Measurements from ENCODE around the gene MICU2. TPM values are rescaled to one million over a fixed set of nuclear protein-coding genes. Genes with fewer than 3 reads are reported as not detected.

Gene MICU2
- total RNA-seq, 1 experiment from 2014 or later, result 24.2 TPM

DNA sequence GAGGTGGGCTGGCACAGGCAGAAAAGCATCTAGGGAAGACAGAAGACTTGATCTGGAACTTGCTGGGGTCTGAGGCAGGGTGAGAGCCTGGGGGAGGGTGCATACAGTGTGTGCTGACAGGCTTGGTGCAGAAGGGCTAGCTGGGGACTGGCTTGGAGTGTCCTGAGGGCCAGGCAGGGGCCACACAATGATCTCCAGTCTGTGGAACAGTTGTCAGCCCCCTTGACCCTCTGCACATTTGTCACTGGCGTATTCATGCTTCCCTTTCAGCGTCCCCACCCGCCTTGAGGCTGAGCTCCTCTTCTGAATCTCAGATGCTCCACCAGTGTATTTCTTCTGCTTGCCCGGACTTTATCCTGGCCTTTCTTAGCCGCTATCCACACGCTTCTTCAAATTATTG lies 2.8 kb upstream of the MICU2 start:
- BruUV-seq (replicated peaks), result no TSS peak
- Histone ChIP-seq H3K4me3 (ENCODE audit: low read depth in 2 of 2, low read length in 2 of 2) (no peak overlapping the region), H3K9me3 (ENCODE audit: control insufficient read depth, insufficient read depth, low read depth, low read length) (no peaks in the 10 kb centered on the region), H3K27me3 (ENCODE audit: control insufficient read depth, insufficient read depth, low read length) (no peaks in the 10 kb centered on the region), H3K4me1 (ENCODE audit: control insufficient read depth, insufficient read depth, low read length) (no peaks in the 10 kb centered on the region), H3K27ac (ENCODE audit: low read length) (no peak overlapping the region), H3K36me3 (ENCODE audit: control insufficient read depth, insufficient read depth, low read length) (no peaks in the 10 kb centered on the region)
- no peak for ATAC-seq
- DNase-seq (ENCODE audit: low read depth, low spot score), result no peak
- intact Hi-C loops (cut with micrococcal nuclease; ENCODE audit: unreplicated experiment) (no loop called here), in situ Hi-C loops (cut with HindIII; ENCODE audit: low pct_unique_long_range_greater_than_20kb, low sequenced_read_pairs) (no loop called here)
- ChIA-PET CTCF (no interaction called here), POLR2A (no interaction called here)
- TF ChIP-seq POLR2AphosphoS5 (IDR thresholded peaks at IDR 0.05; ENCODE audit: low read depth, low read length), result no peak
- TF ChIP-seq, protein P1, sequence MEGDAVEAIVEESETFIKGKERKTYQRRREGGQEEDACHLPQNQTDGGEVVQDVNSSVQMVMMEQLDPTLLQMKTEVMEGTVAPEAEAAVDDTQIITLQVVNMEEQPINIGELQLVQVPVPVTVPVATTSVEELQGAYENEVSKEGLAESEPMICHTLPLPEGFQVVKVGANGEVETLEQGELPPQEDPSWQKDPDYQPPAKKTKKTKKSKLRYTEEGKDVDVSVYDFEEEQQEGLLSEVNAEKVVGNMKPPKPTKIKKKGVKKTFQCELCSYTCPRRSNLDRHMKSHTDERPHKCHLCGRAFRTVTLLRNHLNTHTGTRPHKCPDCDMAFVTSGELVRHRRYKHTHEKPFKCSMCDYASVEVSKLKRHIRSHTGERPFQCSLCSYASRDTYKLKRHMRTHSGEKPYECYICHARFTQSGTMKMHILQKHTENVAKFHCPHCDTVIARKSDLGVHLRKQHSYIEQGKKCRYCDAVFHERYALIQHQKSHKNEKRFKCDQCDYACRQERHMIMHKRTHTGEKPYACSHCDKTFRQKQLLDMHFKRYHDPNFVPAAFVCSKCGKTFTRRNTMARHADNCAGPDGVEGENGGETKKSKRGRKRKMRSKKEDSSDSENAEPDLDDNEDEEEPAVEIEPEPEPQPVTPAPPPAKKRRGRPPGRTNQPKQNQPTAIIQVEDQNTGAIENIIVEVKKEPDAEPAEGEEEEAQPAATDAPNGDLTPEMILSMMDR (IDR thresholded peaks at IDR 0.05), result no peak
- no peak for TF ChIP-seq SIN3A (IDR thresholded peaks at IDR 0.05; ENCODE audit: borderline replicate concordance, insufficient read depth, low read depth, low read length)
- no peak for TF ChIP-seq REST (IDR thresholded peaks at IDR 0.05; ENCODE audit: insufficient read depth in 1 of 2, low read depth in 2 of 2, low read length in 1 of 2)
- no peak for TF ChIP-seq TCF7L2 (IDR thresholded peaks at IDR 0.05; ENCODE audit: low read depth, low read length)

DNA sequence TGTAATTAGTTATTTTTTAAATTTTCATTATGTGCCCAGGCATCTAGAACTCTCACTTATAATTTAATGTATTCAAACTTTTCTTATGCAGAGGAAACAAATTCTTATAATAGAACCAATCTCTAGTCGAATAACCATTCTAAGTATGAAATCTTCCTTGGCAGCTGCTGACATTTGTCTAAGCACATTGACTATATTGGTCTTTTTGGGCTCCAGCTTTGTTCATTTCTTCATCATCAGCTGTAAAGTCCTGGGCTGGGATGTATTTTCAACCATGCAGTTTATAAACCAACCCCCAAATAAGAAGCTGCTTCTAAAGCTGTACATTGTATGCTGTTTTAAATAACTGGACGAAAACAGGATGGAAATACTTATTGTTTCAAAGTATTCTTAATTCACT lies 2.3 kb upstream of the MICU2 start:
- no peaks in the 10 kb centered on the region for H3K36me3 ChIP-seq (ENCODE audit: control insufficient read depth, insufficient read depth, low read length)
- ChIA-PET CTCF (no interaction called here), POLR2A (no interaction called here)
- H3K27me3 ChIP-seq (ENCODE audit: control insufficient read depth, insufficient read depth, low read length), result no peaks in the 10 kb centered on the region
- no peaks in the 10 kb centered on the region for H3K4me1 ChIP-seq (ENCODE audit: control insufficient read depth, insufficient read depth, low read length)
- DNase-seq (ENCODE audit: low read depth, low spot score) (no peak), ATAC-seq (no peak)
- in situ Hi-C loops (cut with HindIII; ENCODE audit: low pct_unique_long_range_greater_than_20kb, low sequenced_read_pairs) (no loop called here), intact Hi-C loops (cut with micrococcal nuclease; ENCODE audit: unreplicated experiment) (no loop called here)
- no TSS peak for BruUV-seq (replicated peaks)
- no peak overlapping the region for H3K27ac ChIP-seq (ENCODE audit: low read length)
- no peaks in the 10 kb centered on the region for H3K9me3 ChIP-seq (ENCODE audit: control insufficient read depth, insufficient read depth, low read depth, low read length)
- no peak overlapping the region for H3K4me3 ChIP-seq (ENCODE audit: low read depth in 2 of 2, low read length in 2 of 2)
- TF ChIP-seq TCF7L2 (IDR thresholded peaks at IDR 0.05; ENCODE audit: low read depth, low read length) (no peak), REST (IDR thresholded peaks at IDR 0.05; ENCODE audit: insufficient read depth in 1 of 2, low read depth in 2 of 2, low read length in 1 of 2) (no peak), POLR2AphosphoS5 (IDR thresholded peaks at IDR 0.05; ENCODE audit: low read depth, low read length) (no peak), SIN3A (IDR thresholded peaks at IDR 0.05; ENCODE audit: borderline replicate concordance, insufficient read depth, low read depth, low read length) (no peak)
- TF ChIP-seq, protein P1 (IDR thresholded peaks at IDR 0.05), result no peak
